ENCODE results near the gene EIF3A. TPM values are rescaled to one million over a fixed set of nuclear protein-coding genes. Genes with fewer than 3 reads are reported as not detected.

EIF3A gene
- total RNA-seq, 1 donor from 2014 or later, result 132 TPM

DNA sequence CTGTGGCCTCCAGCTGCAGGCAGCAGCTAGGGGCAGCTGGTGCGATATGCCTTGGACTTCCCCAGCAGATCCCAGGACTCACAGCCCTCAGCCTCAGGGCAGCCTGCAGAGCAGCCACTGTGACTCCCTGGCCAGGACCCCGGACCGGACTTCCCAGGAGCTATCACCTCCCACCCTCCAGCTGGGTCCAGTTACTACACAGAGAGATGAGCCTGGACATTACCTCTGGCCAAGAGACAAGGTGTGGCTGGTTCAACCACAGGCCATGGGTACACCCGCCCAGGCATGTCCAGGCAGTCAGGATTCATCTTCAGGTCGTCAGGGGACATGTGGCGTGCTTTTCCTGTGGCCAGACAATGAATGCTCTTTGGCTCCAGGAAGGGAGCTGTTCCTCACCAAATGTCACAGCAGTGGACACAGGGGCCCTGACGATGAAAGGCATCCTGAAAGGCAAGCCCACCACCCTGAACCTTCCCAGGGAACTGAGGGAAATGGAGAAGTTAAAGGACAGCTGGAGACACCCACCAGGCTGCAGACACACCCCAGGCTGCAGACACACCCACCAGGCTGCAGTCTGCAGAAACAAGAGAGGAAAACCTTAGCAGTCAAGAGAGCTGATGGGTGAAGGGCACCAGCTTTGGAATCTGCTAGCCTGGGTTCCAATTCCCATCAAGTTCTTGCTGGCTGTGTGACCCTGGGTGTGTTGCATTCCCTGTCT, 76.9 kb downstream of the EIF3A start:
- no peaks in the 10 kb centered on the region for H3K9me3 Mint-ChIP-seq

DNA sequence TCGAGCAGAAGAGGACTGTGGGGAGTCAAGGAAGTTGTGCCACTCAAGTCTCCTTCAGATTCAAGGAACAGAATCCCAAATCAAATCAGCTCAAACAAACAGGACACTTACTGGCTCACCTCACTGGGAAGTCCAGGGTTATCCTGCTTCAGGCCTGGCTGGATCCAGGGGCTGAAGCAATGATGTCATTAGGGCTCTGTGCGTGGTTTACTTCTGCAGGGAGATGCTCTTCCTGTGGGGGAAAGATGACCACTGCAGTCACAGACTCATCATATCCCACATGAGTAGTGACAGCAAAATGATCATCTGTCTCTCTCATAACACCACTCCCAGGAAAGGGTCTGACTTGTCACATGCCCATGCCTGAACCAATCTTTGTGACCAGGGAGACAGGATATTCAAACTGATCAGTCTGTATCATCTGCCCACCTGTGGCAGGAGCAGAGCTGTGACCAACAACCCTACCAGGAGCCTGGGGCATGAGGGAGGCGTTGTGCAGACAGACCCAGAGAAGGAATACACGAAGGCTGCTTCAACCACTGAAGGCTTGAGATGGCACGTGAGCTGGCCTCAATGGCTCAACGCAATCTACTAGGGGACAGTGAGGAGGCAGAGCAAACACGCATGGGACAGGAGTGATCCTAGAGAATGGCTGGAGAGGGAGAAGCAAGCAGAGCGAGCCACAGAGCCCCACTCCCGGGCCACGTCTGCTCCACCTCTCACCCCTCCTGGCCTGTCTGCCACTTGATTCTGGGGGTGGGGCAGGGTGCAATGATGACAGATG, 78.7 kb downstream of the EIF3A start:
- H3K4me1 Mint-ChIP-seq (ENCODE audit: unreplicated experiment), result no peaks in the 10 kb centered on the region
- no peak overlapping the region for H3K27ac Mint-ChIP-seq
- peak; percentile 60 for DNase-seq (ENCODE audit: extremely low spot score, unreplicated experiment)
- TF ChIP-seq, protein P1, sequence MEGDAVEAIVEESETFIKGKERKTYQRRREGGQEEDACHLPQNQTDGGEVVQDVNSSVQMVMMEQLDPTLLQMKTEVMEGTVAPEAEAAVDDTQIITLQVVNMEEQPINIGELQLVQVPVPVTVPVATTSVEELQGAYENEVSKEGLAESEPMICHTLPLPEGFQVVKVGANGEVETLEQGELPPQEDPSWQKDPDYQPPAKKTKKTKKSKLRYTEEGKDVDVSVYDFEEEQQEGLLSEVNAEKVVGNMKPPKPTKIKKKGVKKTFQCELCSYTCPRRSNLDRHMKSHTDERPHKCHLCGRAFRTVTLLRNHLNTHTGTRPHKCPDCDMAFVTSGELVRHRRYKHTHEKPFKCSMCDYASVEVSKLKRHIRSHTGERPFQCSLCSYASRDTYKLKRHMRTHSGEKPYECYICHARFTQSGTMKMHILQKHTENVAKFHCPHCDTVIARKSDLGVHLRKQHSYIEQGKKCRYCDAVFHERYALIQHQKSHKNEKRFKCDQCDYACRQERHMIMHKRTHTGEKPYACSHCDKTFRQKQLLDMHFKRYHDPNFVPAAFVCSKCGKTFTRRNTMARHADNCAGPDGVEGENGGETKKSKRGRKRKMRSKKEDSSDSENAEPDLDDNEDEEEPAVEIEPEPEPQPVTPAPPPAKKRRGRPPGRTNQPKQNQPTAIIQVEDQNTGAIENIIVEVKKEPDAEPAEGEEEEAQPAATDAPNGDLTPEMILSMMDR (conservative IDR thresholded peaks at IDR 0.05), result no peak
- H3K27me3 Mint-ChIP-seq, result no peaks in the 10 kb centered on the region
- H3K9me3 Mint-ChIP-seq, result no peaks in the 10 kb centered on the region
- no peaks in the 10 kb centered on the region for H3K36me3 Mint-ChIP-seq
- H3K4me3 Mint-ChIP-seq, result no peak overlapping the region

More for the DNA sequence above, 76.9 kb downstream of the EIF3A start:
- Mint-ChIP-seq H3K27me3 (no peaks in the 10 kb centered on the region), H3K4me3 (peak overlapping the region; percentile 55), H3K4me1 (ENCODE audit: unreplicated experiment) (no peaks in the 10 kb centered on the region), H3K36me3 (no peaks in the 10 kb centered on the region), H3K27ac (no peak overlapping the region)
- TF ChIP-seq, protein P1 (conservative IDR thresholded peaks at IDR 0.05), result no peak
- DNase-seq (ENCODE audit: extremely low spot score, unreplicated experiment), result peak; percentile 53

DNA sequence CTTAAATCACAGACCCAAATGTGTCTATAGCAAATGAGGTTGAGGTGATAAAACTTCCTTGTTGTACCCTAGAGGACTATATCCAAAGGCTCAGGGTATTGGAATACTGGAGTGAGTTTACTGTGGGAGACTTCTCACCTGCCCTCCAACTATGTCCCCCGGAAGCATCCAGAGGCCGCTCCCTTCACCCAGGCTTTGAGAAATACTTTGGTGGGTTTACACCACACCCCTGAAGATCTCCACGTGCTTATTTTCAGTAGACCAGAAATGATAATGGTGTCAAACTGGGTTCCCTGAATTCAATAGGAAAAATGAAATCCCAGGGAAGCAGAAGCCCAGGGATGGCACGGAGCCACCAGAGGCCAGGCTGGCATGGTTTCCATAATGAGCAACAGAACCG, 82.4 kb downstream of the EIF3A start:
- no peak overlapping the region for H3K4me3 Mint-ChIP-seq
- H3K9me3 Mint-ChIP-seq, result no peaks in the 10 kb centered on the region
- TF ChIP-seq, protein P1 (conservative IDR thresholded peaks at IDR 0.05), result no peak
- no peak for DNase-seq (ENCODE audit: extremely low spot score, unreplicated experiment)
- H3K4me1 Mint-ChIP-seq (ENCODE audit: unreplicated experiment), result no peaks in the 10 kb centered on the region
- no peak overlapping the region for H3K27ac Mint-ChIP-seq
- H3K36me3 Mint-ChIP-seq, result no peaks in the 10 kb centered on the region
- H3K27me3 Mint-ChIP-seq, result no peaks in the 10 kb centered on the region

DNA sequence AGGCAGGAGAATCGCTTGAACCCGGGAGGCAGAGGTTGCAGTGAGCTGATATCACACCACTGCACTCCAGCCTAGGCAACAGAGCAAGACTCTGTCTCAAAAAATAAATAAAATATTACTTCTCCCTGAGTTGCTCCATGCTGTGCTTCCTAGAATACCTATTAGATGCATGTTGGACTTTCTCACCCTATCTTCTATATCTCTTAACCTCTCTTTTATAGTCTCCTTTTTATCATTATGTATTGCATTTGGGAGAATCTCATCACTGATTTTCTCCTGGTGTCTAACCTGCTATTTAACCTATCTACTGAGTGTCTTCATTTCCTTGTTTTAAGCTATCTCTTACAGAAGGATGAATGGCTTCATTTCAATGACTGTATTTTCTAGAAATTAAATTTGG, 83.2 kb downstream of the EIF3A start:
- no peaks in the 10 kb centered on the region for H3K9me3 Mint-ChIP-seq
- no peaks in the 10 kb centered on the region for H3K36me3 Mint-ChIP-seq
- H3K27me3 Mint-ChIP-seq, result no peaks in the 10 kb centered on the region
- DNase-seq (ENCODE audit: extremely low spot score, unreplicated experiment), result no peak
- no peaks in the 10 kb centered on the region for H3K4me1 Mint-ChIP-seq (ENCODE audit: unreplicated experiment)
- no peak overlapping the region for H3K4me3 Mint-ChIP-seq
- TF ChIP-seq, protein P1 (conservative IDR thresholded peaks at IDR 0.05), result no peak
- no peak overlapping the region for H3K27ac Mint-ChIP-seq

DNA sequence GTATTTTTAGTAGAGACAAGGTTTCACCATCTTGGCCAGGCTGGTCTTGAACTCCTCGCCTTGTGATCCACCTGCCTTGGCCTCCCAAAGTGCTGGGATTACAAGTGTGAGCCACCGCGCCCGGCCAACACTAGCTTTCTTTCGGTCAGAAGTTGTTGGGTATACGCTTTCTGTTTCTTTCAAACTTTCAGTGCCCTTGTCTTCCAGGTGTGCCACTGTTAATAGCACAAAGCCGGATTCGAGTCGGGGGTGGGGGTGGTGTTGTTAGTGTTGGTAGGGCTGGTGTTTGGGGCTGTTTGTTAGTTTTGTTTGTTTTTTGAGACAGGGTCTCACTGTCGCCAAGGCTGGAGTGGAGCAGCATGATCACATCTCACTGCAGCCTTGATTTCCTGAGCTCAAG, 84.9 kb downstream of the EIF3A start:
- Mint-ChIP-seq H3K9me3 (no peaks in the 10 kb centered on the region), H3K4me1 (ENCODE audit: unreplicated experiment) (no peaks in the 10 kb centered on the region), H3K27me3 (peaks cover 4% of the 10 kb centered on the region), H3K27ac (no peak overlapping the region), H3K4me3 (no peak overlapping the region), H3K36me3 (no peaks in the 10 kb centered on the region)
- DNase-seq (ENCODE audit: extremely low spot score, unreplicated experiment), result no peak
- TF ChIP-seq, protein P1 (conservative IDR thresholded peaks at IDR 0.05), result no peak

Data from type B pancreatic cell (in vitro differentiated cells).